Upper lobe of left lung (tissue), 4 donors: Measurements from ENCODE around the gene SLC15A5.

Experiments
- CTCF ChIP-seq, 6 experiments: fragments of 450-650 bp in 4 of 6; fragments of 200-600 bp in 2 of 6; sonication (generic) in 2 of 6; IDR thresholded peaks; one replicate each; pipeline ENCODE4 v1.5.1; 2016 to 2019; ENCODE audit warnings: antibody characterized with exemption in 6 of 6
- EP300 ChIP-seq, 4 donors: sonication (generic); formaldehyde crosslinking; IDR thresholded peaks; one replicate each; pipeline ENCODE4 v1.5.1; 2017; ENCODE audit warnings: antibody characterized with exemption in 4 of 4, control low read depth in 2 of 4
- POLR2A ChIP-seq, 4 donors: fragments of 450-650 bp; IDR thresholded peaks; one replicate each; pipeline ENCODE4 v1.5.1; 2016 to 2017; ENCODE audit warnings: antibody characterized with exemption in 4 of 4, mild to moderate bottlenecking in 2 of 4

GRCh38 chr12:16243487-16244412 is 33.7 kb downstream of the SLC15A5 start:
- TF ChIP-seq CTCF (IDR thresholded peaks at IDR 0.05) = no peak
- TF ChIP-seq POLR2A (IDR thresholded peaks at IDR 0.05) = no peak
- TF ChIP-seq EP300 (IDR thresholded peaks at IDR 0.05) = no peak
